ENCODE results near the gene NXN. TPM values are rescaled to one million over a fixed set of nuclear protein-coding genes. Genes with fewer than 3 reads are reported as not detected.
A peak's percentile ranks its signal among the peaks of the same experiment; 100 is the strongest.
"Not testable (repeated sequence)": the region's sequence is repeated elsewhere in the genome, so short reads cannot be mapped to it uniquely, and the experiment has no call there.

The NXN gene
- total and polyA plus RNA-seq, 4 donors = 25.7 to 60.6 (median 44.0) TPM

DNA sequence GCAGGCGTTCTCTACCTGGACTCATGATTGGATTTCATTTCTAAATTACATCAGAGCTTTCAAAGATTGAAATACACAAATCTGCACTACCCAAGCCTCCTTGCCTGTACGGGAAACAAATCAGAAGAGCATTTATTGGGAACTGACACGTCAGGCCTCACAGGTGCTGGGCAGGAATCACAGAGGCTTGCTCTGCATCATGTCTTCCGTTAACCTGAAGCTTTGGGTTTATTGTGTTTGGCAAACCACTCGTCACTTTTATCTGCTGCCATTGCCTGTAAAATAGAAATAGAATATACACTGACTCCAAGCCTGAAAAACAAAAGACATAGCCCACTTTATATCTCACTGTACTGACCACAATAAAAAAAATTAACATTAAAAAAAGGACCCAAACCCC, 219.6 kb downstream of the NXN start:
- H3K9me3 ChIP-seq (ENCODE audit: control insufficient read depth, insufficient read depth, low read length) = no peaks in the 10 kb centered on the region
- 96% methylated on average over 3 of the region's 5 CpGs for WGBS (ENCODE audit: insufficient coverage)
- H3K27ac ChIP-seq (ENCODE audit: low read depth, low read length) = no peak overlapping the region
- no peaks in the 10 kb centered on the region for H3K4me1 ChIP-seq (ENCODE audit: control insufficient read depth, insufficient read depth, low read length)
- no peaks in the 10 kb centered on the region for H3K27me3 ChIP-seq (ENCODE audit: control insufficient read depth, insufficient read depth, low read length)
- H3K4me3 ChIP-seq (ENCODE audit: low read depth, low read length) = no peak overlapping the region
- peaks cover 42% of the 10 kb centered on the region for H3K36me3 ChIP-seq (ENCODE audit: control insufficient read depth, insufficient read depth, low read length)
- no peak for DNase-seq (ENCODE audit: low read depth in 4 of 6, low spot score in 6 of 6)

- H3K4me3 ChIP-seq (ENCODE audit: low read depth, low read length); DNase-seq (ENCODE audit: low read depth in 4 of 6, low spot score in 6 of 6); H3K27me3 ChIP-seq (ENCODE audit: control insufficient read depth, insufficient read depth, low read length); H3K9me3 ChIP-seq (ENCODE audit: control insufficient read depth, insufficient read depth, low read length); H3K27ac ChIP-seq (ENCODE audit: low read depth, low read length): not testable (repeated sequence)
- Histone ChIP-seq H3K36me3 (ENCODE audit: control insufficient read depth, insufficient read depth, low read length) (peaks cover 24% of the 10 kb centered on the region), H3K4me1 (ENCODE audit: control insufficient read depth, insufficient read depth, low read length) (peaks cover 16% of the 10 kb centered on the region)
- WGBS (ENCODE audit: insufficient coverage) = 74% methylated on average over 8 of the region's 15 CpGs
Measured at GRCh38 chr17:756010-756567, 223.5 kb downstream of the NXN start.

GRCh38 chr17:755319-755961, 224.1 kb downstream of the NXN start:
- not testable (repeated sequence) for H3K4me3 ChIP-seq (ENCODE audit: low read depth, low read length); H3K27me3 ChIP-seq (ENCODE audit: control insufficient read depth, insufficient read depth, low read length); DNase-seq (ENCODE audit: low read depth in 4 of 6, low spot score in 6 of 6); H3K9me3 ChIP-seq (ENCODE audit: control insufficient read depth, insufficient read depth, low read length); H3K27ac ChIP-seq (ENCODE audit: low read depth, low read length)
- 94% methylated on average over 6 of the region's 9 CpGs for WGBS (ENCODE audit: insufficient coverage)
- H3K4me1 ChIP-seq (ENCODE audit: control insufficient read depth, insufficient read depth, low read length) = peaks cover 23% of the 10 kb centered on the region
- peaks cover 19% of the 10 kb centered on the region for H3K36me3 ChIP-seq (ENCODE audit: control insufficient read depth, insufficient read depth, low read length)

DNA sequence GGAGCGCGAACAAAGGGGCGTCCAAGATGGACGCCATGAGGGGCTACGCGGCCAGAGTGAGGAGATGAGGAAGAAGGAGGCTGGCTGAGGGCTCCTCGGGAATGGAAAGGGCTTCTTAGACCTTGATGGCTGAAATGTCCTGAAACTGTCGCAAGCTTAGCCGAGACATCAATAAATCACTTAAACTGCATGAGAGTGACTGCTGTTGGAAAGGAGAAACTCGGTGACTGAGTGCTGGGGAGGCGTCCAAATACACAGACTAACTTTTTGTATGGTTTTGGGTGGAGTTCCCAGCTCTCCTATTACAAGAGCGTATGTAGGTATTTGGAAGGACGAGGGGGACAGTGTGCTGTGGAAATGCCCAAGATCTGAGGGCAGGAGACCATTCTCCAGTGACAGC, 226.2 kb downstream of the NXN start:
- peaks cover 15% of the 10 kb centered on the region for H3K36me3 ChIP-seq (ENCODE audit: control insufficient read depth, insufficient read depth, low read length)
- no peaks in the 10 kb centered on the region for H3K27me3 ChIP-seq (ENCODE audit: control insufficient read depth, insufficient read depth, low read length)
- H3K4me1 ChIP-seq (ENCODE audit: control insufficient read depth, insufficient read depth, low read length) = peaks cover 26% of the 10 kb centered on the region
- no peak overlapping the region for H3K27ac ChIP-seq (ENCODE audit: low read depth, low read length)
- H3K9me3 ChIP-seq (ENCODE audit: control insufficient read depth, insufficient read depth, low read length) = no peaks in the 10 kb centered on the region
- no peak overlapping the region for H3K4me3 ChIP-seq (ENCODE audit: low read depth, low read length)
- peak in 1 of 6 donors; percentile 15 for DNase-seq (ENCODE audit: low read depth in 4 of 6, low spot score in 6 of 6)
- WGBS (ENCODE audit: insufficient coverage) = 88% methylated on average over 5 of the region's 13 CpGs

DNA sequence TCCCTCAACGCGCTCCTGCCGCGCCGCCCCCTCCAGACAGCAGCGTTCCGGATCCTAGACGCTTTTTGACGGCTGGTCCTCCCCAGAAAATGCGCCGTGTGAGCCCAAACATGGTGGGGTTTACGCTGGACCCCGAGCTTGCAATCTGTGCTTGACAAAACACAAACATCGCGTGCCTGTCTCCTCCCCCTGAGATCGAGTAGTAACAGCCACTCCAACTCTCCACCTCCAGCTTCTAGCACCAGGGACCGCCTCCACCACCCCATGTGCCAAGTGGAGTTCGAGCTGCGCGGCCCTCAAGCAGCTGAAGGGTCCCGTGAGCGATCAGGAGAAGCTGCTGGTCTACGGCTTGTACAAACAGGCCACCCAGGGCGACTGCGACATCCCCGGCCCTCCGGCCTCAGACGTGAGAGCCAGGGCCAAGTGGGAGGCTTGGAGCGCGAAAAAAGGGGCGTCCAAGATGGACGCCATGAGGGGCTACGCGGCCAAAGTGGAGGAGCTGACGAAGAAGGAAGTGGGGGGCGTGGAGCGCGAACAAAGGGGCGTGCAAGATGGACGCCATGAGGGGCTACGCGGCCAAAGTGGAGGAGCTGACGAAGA, 226.9 kb downstream of the NXN start:
- no peaks in the 10 kb centered on the region for H3K27me3 ChIP-seq (ENCODE audit: control insufficient read depth, insufficient read depth, low read length)
- H3K9me3 ChIP-seq (ENCODE audit: control insufficient read depth, insufficient read depth, low read length) = no peaks in the 10 kb centered on the region
- H3K27ac ChIP-seq (ENCODE audit: low read depth, low read length) = peak overlapping the region; percentile 52
- 6% methylated on average over 34 of the region's 43 CpGs for WGBS (ENCODE audit: insufficient coverage)
- peaks cover 18% of the 10 kb centered on the region for H3K36me3 ChIP-seq (ENCODE audit: control insufficient read depth, insufficient read depth, low read length)
- H3K4me1 ChIP-seq (ENCODE audit: control insufficient read depth, insufficient read depth, low read length) = peaks cover 26% of the 10 kb centered on the region
- H3K4me3 ChIP-seq (ENCODE audit: low read depth, low read length) = peak overlapping the region; percentile 48
- peak in 4 of 6 donors; percentile 26 to 89 (median 60) for DNase-seq (ENCODE audit: low read depth in 4 of 6, low spot score in 6 of 6)

- Histone ChIP-seq H3K4me1 (ENCODE audit: control insufficient read depth, insufficient read depth, low read length) (peaks cover 26% of the 10 kb centered on the region), H3K27me3 (ENCODE audit: control insufficient read depth, insufficient read depth, low read length) (no peaks in the 10 kb centered on the region), H3K4me3 (ENCODE audit: low read depth, low read length) (peak within 1 kb of the TSS; percentile 48), H3K9me3 (ENCODE audit: control insufficient read depth, insufficient read depth, low read length) (no peaks in the 10 kb centered on the region), H3K36me3 (ENCODE audit: control insufficient read depth, insufficient read depth, low read length) (peaks cover 18% of the 10 kb centered on the region), H3K27ac (ENCODE audit: low read depth, low read length) (peak within 1 kb of the TSS; percentile 52)
- DNase-seq (ENCODE audit: low read depth in 4 of 6, low spot score in 6 of 6) = peak; percentile 78 to 97 (median 88)
- 0% methylated on average over 87 of the region's 87 CpGs for WGBS (ENCODE audit: insufficient coverage)
Measured at GRCh38 chr17:752002-752619, 227.5 kb downstream of the NXN start, which contains the start of gene GEMIN4. Gene GEMIN4, minus strand, starts transcription at chr17:752264. Its CDS starts 122 bp downstream, at chr17:752142.

DNA sequence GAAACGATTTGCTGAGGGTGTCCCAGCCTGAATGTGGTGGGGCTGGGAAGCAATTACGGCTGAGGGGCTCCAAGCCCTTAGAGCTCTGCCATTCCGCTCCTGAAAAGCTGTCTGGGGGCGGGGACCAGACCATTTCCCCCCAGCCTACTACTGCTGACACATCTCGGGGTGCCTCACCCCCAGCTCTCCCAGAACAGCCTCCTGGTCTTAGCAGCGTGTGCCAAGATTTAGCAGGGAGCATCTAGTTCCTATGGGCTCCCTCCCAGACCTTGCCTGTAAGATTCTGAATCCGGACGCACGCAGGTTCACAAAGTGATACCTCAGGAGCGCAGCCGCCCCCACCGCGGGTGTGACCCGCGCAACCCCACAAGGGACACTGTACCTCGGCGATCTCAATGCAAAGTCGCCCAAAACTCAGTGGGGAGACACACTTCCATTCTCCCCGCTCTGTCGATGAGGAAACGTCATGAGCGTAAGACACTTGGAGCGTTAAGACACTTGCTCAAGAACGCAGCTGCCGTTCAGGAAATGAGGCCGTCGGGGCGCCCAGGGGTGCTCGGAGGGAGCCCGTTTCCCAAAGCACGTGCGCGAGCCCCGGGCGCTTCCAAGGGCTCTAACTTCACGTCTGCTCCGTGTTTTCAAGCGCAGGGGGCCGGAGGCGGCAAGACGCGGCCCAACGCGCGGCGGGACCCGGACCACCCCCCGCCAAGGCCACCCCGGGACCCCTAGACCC, 228.1 kb downstream of the NXN start:
- no peaks in the 10 kb centered on the region for H3K9me3 ChIP-seq (ENCODE audit: control insufficient read depth, insufficient read depth, low read length)
- WGBS (ENCODE audit: insufficient coverage) = 1% methylated on average over 49 of the region's 49 CpGs
- peak overlapping the region; percentile 48 for H3K4me3 ChIP-seq (ENCODE audit: low read depth, low read length)
- H3K36me3 ChIP-seq (ENCODE audit: control insufficient read depth, insufficient read depth, low read length) = peaks cover 20% of the 10 kb centered on the region
- H3K4me1 ChIP-seq (ENCODE audit: control insufficient read depth, insufficient read depth, low read length) = peaks cover 26% of the 10 kb centered on the region
- DNase-seq (ENCODE audit: low read depth in 4 of 6, low spot score in 6 of 6) = peak in 2 of 6 donors; percentile 54 to 55
- H3K27ac ChIP-seq (ENCODE audit: low read depth, low read length) = no peak overlapping the region
- H3K27me3 ChIP-seq (ENCODE audit: control insufficient read depth, insufficient read depth, low read length) = no peaks in the 10 kb centered on the region

DNA sequence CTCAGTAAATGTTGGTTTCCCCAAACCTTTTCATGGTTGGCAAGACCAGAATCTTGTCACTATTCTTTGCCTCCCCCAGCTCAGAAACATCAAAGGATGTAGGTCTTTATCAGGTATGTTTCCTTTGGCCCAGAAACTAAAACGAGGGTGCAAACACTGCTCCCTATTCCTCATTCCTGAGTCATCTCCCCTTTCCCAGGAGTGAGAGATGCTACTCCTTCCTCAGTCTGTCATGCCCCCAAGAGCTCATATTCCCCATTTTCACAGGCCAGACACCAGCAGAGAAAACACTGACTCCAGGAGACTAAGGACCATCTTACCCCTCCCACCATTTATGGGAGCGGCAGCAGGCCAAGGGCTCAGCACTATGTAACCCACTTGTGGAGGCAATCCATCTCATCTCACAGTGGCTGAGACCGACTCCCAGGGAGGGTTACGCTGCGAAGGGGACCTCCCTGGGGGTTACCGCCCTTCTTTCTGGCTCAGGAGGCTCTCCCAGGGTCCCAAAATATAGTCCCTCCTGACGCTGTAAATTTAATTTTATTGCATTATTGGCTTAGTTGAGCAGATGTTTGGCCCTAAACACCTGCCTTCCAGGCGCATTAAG, 229.0 kb downstream of the NXN start:
- no peaks in the 10 kb centered on the region for H3K9me3 ChIP-seq (ENCODE audit: control insufficient read depth, insufficient read depth, low read length)
- peaks cover 26% of the 10 kb centered on the region for H3K4me1 ChIP-seq (ENCODE audit: control insufficient read depth, insufficient read depth, low read length)
- peak overlapping the region; percentile 48 for H3K4me3 ChIP-seq (ENCODE audit: low read depth, low read length)
- DNase-seq (ENCODE audit: low read depth in 4 of 6, low spot score in 6 of 6) = peak in 1 of 6 donors; percentile 41
- WGBS (ENCODE audit: insufficient coverage) = 92% methylated on average over 3 of the region's 8 CpGs
- no peaks in the 10 kb centered on the region for H3K27me3 ChIP-seq (ENCODE audit: control insufficient read depth, insufficient read depth, low read length)
- H3K36me3 ChIP-seq (ENCODE audit: control insufficient read depth, insufficient read depth, low read length) = peaks cover 29% of the 10 kb centered on the region
- no peak overlapping the region for H3K27ac ChIP-seq (ENCODE audit: low read depth, low read length)

DNA sequence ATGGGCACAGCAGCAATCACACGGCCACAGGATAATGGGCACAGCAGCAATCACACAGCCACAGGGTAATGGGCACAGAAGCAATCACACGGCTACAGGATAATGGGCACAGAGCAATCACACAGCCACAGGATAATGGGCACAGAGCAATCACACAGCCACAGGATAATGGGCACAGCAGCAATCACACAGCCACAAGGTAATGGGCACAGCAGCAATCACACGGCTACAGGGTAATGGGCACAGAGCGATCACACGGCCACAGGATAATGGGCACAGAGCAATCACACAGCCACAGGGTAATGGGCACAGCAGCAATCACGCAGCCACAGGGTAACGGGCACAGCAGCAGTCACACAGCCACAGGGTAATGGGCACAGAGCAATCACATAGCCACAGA, 230.2 kb downstream of the NXN start:
- H3K27me3 ChIP-seq (ENCODE audit: control insufficient read depth, insufficient read depth, low read length); H3K4me3 ChIP-seq (ENCODE audit: low read depth, low read length); H3K27ac ChIP-seq (ENCODE audit: low read depth, low read length); H3K9me3 ChIP-seq (ENCODE audit: control insufficient read depth, insufficient read depth, low read length); DNase-seq (ENCODE audit: low read depth in 4 of 6, low spot score in 6 of 6): not testable (repeated sequence)
- peaks cover 41% of the 10 kb centered on the region for H3K36me3 ChIP-seq (ENCODE audit: control insufficient read depth, insufficient read depth, low read length)
- 83% methylated on average over 6 of the region's 7 CpGs for WGBS (ENCODE audit: insufficient coverage)
- H3K4me1 ChIP-seq (ENCODE audit: control insufficient read depth, insufficient read depth, low read length) = peaks cover 26% of the 10 kb centered on the region

All from spinal cord (tissue), 10 donors.